Measurements from ENCODE around the gene RER1. TPM values are rescaled to one million over a fixed set of nuclear protein-coding genes. Genes with fewer than 3 reads are reported as not detected.

RER1 gene
- total RNA-seq, 1 experiment from 2014 or later, result 90.3 TPM

GRCh38 chr1:2417833-2418225 is 26.2 kb downstream of the RER1 start:
- no peak for DNase-seq (ENCODE audit: low read depth in 1 of 2, low spot score in 2 of 2)
- H3K36me3 ChIP-seq, result no peaks in the 10 kb centered on the region
- peaks cover 14% of the 10 kb centered on the region for H3K27me3 ChIP-seq (replicated peaks)
- H3K27ac ChIP-seq, result no peak overlapping the region
- peaks cover 3% of the 10 kb centered on the region; the same call in 1 of the 2 replicates for H3K9me3 ChIP-seq (replicated peaks)
- H3K4me1 ChIP-seq (replicated peaks), result peaks cover 16% of the 10 kb centered on the region
- H3K4me3 ChIP-seq, result no peak overlapping the region

GRCh38 chr1:2418791-2419320 is 27.2 kb downstream of the RER1 start:
- Histone ChIP-seq H3K27ac (no peak overlapping the region), H3K27me3 (replicated peaks) (peaks cover 14% of the 10 kb centered on the region), H3K36me3 (no peaks in the 10 kb centered on the region), H3K4me1 (replicated peaks) (peaks cover 7% of the 10 kb centered on the region), H3K9me3 (replicated peaks) (peaks cover 12% of the 10 kb centered on the region), H3K4me3 (no peak overlapping the region)
- no peak for DNase-seq (ENCODE audit: low read depth in 1 of 2, low spot score in 2 of 2)

GRCh38 chr1:2419416-2419815 is 27.8 kb downstream of the RER1 start:
- H3K36me3 ChIP-seq, result no peaks in the 10 kb centered on the region
- H3K27ac ChIP-seq, result no peak overlapping the region
- peaks cover 2% of the 10 kb centered on the region for H3K4me1 ChIP-seq (replicated peaks)
- peaks cover 14% of the 10 kb centered on the region for H3K27me3 ChIP-seq (replicated peaks)
- H3K4me3 ChIP-seq, result no peak overlapping the region
- H3K9me3 ChIP-seq (replicated peaks), result peaks cover 12% of the 10 kb centered on the region
- DNase-seq (ENCODE audit: low read depth in 1 of 2, low spot score in 2 of 2), result no peak

DNA sequence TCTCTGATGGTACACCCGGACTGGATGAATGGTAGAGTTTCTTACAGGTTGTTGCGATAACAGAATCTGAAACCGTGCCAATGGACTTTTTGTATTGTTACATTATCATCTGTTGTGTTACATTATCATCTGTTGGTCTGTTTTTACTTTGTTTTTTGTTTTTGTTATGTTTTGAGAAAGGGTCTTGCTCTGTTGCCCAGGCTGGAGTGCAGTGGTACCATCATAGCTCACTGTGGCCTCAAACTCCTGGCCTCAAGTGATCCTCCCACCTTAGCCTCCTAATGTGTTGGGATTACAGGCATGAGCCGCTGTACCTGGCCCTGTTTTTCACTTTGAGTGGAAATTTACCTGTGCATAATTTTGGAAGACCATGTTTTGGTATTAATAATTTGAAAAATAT is 30.9 kb downstream of the RER1 start:
- Histone ChIP-seq H3K27ac (no peak overlapping the region), H3K4me3 (no peak overlapping the region), H3K9me3 (replicated peaks) (peaks cover 12% of the 10 kb centered on the region), H3K4me1 (replicated peaks) (no peaks in the 10 kb centered on the region), H3K36me3 (no peaks in the 10 kb centered on the region), H3K27me3 (replicated peaks) (peaks cover 14% of the 10 kb centered on the region)
- DNase-seq (ENCODE audit: low read depth in 1 of 2, low spot score in 2 of 2), result no peak

GRCh38 chr1:2425892-2426291 is 34.3 kb downstream of the RER1 start:
- Histone ChIP-seq H3K4me1 (replicated peaks) (no peaks in the 10 kb centered on the region), H3K27me3 (replicated peaks) (0 out of 2 replicates have a peak, but pooled peaks cover 2% of the 10 kb centered on the region), H3K4me3 (no peak overlapping the region), H3K27ac (no peak overlapping the region), H3K9me3 (replicated peaks) (peaks cover 25% of the 10 kb centered on the region), H3K36me3 (no peaks in the 10 kb centered on the region)
- no peak for DNase-seq (ENCODE audit: low read depth in 1 of 2, low spot score in 2 of 2)

- Histone ChIP-seq H3K27ac (no peak overlapping the region), H3K4me3 (no peak overlapping the region), H3K4me1 (replicated peaks) (no peaks in the 10 kb centered on the region), H3K9me3 (replicated peaks) (peaks cover 25% of the 10 kb centered on the region), H3K27me3 (replicated peaks) (no peaks in the 10 kb centered on the region), H3K36me3 (no peaks in the 10 kb centered on the region)
- no peak for DNase-seq (ENCODE audit: low read depth in 1 of 2, low spot score in 2 of 2)
Measured at GRCh38 chr1:2426540-2426939, 34.9 kb downstream of the RER1 start.

DNA sequence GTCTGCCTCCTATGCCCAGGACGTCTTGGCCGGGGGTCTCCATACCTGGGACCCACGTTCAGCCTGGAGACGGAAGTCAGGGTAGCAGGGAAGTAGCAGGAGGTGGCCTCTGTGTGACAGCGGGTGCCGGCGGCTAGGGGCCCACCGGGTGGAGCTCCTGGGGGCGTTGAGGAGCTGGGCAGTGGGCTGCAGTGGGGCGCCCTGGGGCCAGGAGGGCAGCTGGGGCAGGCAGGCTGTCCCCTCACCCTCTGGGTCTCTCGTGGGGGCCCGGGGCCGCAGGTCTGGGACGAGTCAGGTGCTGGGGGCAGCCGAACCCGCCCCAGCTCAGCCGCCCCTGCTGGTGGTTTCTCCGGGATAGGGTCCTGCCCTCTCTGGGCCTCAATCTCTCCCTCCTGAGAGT is 35.4 kb downstream of the RER1 start:
- no peaks in the 10 kb centered on the region for H3K36me3 ChIP-seq
- DNase-seq (ENCODE audit: low read depth in 1 of 2, low spot score in 2 of 2), result no peak
- no peak overlapping the region for H3K4me3 ChIP-seq
- peaks cover 25% of the 10 kb centered on the region for H3K9me3 ChIP-seq (replicated peaks)
- peaks cover 2% of the 10 kb centered on the region; the same call in 1 of the 2 replicates for H3K27me3 ChIP-seq (replicated peaks)
- no peak overlapping the region for H3K27ac ChIP-seq
- no peaks in the 10 kb centered on the region for H3K4me1 ChIP-seq (replicated peaks)

DNA sequence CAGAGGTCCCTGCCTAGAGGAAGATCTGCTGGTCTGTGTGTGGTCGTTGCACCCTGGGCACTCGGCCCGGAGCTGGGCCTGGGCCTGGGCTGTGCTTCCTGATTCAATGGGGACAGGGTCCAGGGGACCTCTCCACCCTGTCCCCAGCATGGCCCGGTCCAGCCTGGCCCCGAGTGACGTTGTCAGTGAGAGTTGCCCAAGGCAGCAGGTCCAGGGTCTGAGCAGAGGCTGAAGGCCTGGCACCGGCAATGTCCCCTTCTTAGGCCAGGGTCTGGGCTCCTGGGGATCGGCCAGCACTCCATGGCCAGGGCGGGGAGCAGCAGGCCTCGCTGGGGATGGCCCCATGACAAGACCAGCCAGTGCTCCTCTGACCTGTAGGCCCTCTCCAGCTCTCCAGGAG is 36.3 kb downstream of the RER1 start:
- Histone ChIP-seq H3K36me3 (no peaks in the 10 kb centered on the region), H3K4me1 (replicated peaks) (no peaks in the 10 kb centered on the region)
- DNase-seq (ENCODE audit: low read depth in 1 of 2, low spot score in 2 of 2), result no peak

DNA sequence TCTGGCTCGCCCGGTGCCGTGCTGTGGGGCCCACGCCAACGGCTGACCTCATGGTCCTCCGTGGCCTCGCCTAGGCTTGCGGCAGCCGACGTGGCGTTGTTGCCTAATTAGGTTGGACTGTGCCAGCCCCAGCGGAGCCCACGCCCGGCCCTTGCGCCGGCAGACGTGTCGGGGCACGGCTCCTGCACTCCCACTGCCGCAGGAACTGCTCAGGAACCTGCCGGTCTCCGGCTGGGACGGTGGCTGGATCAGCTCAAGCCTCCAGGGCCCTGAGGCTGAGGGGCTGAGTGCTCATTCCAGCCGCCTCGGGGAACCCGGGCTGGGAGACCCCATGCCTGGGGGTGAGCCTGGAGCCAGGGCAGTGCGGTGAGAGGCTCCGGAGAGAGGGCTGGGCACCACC is 36.8 kb downstream of the RER1 start:
- H3K9me3 ChIP-seq (replicated peaks), result peaks cover 15% of the 10 kb centered on the region
- H3K27me3 ChIP-seq (replicated peaks), result peaks cover 16% of the 10 kb centered on the region
- no peak for DNase-seq (ENCODE audit: low read depth in 1 of 2, low spot score in 2 of 2)
- no peaks in the 10 kb centered on the region for H3K36me3 ChIP-seq
- H3K4me3 ChIP-seq, result no peak overlapping the region
- H3K27ac ChIP-seq, result no peak overlapping the region
- no peaks in the 10 kb centered on the region for H3K4me1 ChIP-seq (replicated peaks)

More for the DNA sequence above, 36.3 kb downstream of the RER1 start:
- Histone ChIP-seq H3K27ac (no peak overlapping the region), H3K4me3 (no peak overlapping the region), H3K9me3 (replicated peaks) (peaks cover 20% of the 10 kb centered on the region), H3K27me3 (replicated peaks) (peaks cover 11% of the 10 kb centered on the region)

DNA sequence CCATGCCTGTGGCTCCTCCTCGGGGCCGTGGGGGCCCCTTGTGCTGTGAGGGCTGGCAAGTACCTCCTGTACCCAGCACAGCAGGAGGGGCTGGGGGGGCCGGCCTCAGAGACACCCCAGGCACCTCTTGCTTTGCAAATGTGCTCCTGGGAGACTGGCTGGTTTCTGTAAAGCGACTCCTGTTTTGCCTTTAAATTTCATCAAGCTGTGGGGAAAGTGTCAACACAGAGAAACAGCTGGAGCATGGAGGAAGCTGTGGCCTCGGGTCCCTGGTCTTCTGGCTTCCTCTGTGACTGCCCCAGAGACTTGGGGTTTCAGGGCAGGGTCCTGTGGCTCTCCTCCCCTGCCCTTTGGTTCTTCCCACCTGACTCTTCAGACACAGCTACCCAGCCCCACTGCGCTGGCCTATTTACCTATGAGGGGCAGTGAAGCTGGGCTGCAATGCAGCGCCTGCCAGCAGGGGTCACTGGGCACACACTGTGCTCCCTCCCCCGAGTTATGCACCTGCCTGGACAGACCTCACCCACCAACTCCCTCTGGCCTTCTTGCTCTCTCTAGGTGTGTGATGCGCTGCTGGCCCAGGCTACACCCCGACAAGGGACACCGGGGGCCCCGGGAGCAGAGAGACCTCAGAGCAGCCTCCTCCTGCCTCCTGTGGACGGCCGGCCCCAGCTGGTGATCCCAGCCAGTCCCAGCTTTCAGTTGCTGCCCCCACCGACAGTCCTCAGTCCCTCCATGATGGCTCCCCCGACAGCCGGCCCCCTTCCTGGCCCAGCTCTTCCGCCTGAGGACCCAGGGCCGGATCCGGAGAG is 38.3 kb downstream of the RER1 start:
- no peak overlapping the region for H3K27ac ChIP-seq
- H3K9me3 ChIP-seq (replicated peaks), result peaks cover 13% of the 10 kb centered on the region
- H3K4me1 ChIP-seq (replicated peaks), result no peaks in the 10 kb centered on the region; the same call in 1 of the 2 replicates
- H3K4me3 ChIP-seq, result no peak overlapping the region
- no peaks in the 10 kb centered on the region for H3K36me3 ChIP-seq
- DNase-seq (ENCODE audit: low read depth in 1 of 2, low spot score in 2 of 2), result no peak
- H3K27me3 ChIP-seq (replicated peaks), result peaks cover 31% of the 10 kb centered on the region

DNA sequence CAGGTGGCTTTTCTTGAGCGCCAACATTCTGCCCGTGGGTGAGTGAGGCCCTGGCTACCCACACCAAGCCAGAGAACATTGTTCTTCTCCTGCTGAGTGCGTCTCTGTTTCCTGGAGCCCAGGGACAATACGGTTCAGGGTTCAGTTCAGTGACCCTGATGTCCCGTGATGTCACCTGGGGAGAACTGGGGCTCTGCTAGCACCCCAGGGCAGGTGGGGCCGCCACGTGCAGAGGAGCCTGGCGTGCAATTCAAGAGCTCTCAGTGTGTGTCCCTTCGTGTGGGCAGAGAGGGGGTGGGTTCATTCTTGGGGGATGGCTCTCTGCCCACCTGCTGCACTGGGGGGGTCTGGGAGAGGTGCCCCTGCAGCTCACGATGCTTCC is 38.9 kb downstream of the RER1 start:
- H3K27ac ChIP-seq, result no peak overlapping the region
- H3K27me3 ChIP-seq (replicated peaks), result peaks cover 35% of the 10 kb centered on the region
- no peaks in the 10 kb centered on the region; the same call in 1 of the 2 replicates for H3K4me1 ChIP-seq (replicated peaks)
- H3K36me3 ChIP-seq, result no peaks in the 10 kb centered on the region
- H3K9me3 ChIP-seq (replicated peaks), result peaks cover 13% of the 10 kb centered on the region
- no peak for DNase-seq (ENCODE audit: low read depth in 1 of 2, low spot score in 2 of 2)
- no peak overlapping the region for H3K4me3 ChIP-seq

- H3K4me1 ChIP-seq (replicated peaks), result no peaks in the 10 kb centered on the region; the same call in 1 of the 2 replicates
- no peak overlapping the region for H3K27ac ChIP-seq
- DNase-seq (ENCODE audit: low read depth in 1 of 2, low spot score in 2 of 2), result no peak
- peaks cover 35% of the 10 kb centered on the region for H3K27me3 ChIP-seq (replicated peaks)
- peaks cover 13% of the 10 kb centered on the region for H3K9me3 ChIP-seq (replicated peaks)
- H3K4me3 ChIP-seq, result no peak overlapping the region
- no peaks in the 10 kb centered on the region for H3K36me3 ChIP-seq
Measured at GRCh38 chr1:2431103-2431502, 39.5 kb downstream of the RER1 start.

DNA sequence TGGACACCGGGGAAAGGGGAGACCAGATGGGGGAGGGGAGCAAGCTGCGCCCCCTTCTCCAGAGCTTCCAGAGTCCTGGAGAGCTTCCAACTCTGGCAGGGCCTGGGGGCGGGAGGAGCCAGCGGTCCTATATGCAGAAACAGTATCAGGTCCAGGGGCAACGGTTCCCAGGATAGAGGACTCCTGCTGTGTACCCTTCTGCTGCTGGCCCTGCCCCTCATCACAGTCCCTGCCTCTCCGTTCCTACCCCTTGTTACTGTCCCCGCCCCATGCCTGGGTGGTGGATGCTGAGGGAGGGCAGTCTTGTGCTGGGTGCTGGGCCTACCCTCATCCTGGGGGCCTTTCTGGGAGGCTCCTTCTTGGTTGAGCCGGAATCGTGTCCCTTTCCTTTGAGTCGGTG is 39.9 kb downstream of the RER1 start:
- peaks cover 35% of the 10 kb centered on the region for H3K27me3 ChIP-seq (replicated peaks)
- no peaks in the 10 kb centered on the region; the same call in 1 of the 2 replicates for H3K4me1 ChIP-seq (replicated peaks)

DNA sequence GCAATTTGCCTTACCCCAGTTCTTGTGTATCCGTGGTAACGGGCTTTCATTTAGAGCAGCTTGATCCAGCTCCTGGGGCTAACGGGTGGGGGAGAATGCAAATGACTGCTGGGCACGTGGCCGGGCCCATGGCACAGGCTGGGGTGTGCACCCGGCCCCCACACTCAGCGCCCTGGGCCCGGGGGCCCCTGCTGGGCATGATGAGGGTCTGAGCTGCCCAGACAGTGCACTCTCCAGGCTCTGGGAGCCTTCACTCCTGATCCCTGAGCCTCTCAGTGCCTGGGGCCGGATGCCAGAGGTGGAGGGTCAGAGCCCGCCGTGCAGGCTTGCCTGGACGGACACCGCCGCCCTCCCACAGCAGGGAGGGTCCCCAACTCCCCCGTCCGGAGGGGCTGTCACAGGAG is 40.8 kb downstream of the RER1 start:
- Histone ChIP-seq H3K4me1 (replicated peaks) (no peaks in the 10 kb centered on the region; the same call in 1 of the 2 replicates), H3K27ac (no peak overlapping the region), H3K9me3 (replicated peaks) (peaks cover 13% of the 10 kb centered on the region), H3K4me3 (no peak overlapping the region), H3K36me3 (no peaks in the 10 kb centered on the region), H3K27me3 (replicated peaks) (peaks cover 35% of the 10 kb centered on the region)
- no peak for DNase-seq (ENCODE audit: low read depth in 1 of 2, low spot score in 2 of 2)

More for the DNA sequence above, 39.9 kb downstream of the RER1 start:
- peaks cover 13% of the 10 kb centered on the region for H3K9me3 ChIP-seq (replicated peaks)
- DNase-seq (ENCODE audit: low read depth in 1 of 2, low spot score in 2 of 2), result no peak
- H3K27ac ChIP-seq, result no peak overlapping the region
- H3K36me3 ChIP-seq, result no peaks in the 10 kb centered on the region
- no peak overlapping the region for H3K4me3 ChIP-seq
